Pancreas (tissue), 10 donors: ENCODE data around the gene PPP1R15A. TPM values are rescaled to one million over a fixed set of nuclear protein-coding genes. Genes with fewer than 3 reads are reported as not detected.

Experiments used
- ATAC-seq, 4 donors: fragments of 200-7000 bp; cut with Tn5 transposase; one replicate each; pipeline versions ENCODE4 v1.8.0 to v1.9.1; 2020; ENCODE audit warnings: mild to moderate bottlenecking in 4 of 4, moderate library complexity in 4 of 4
- DNase-seq, 6 donors: peaks; one replicate each; pipeline ENCODE4 v3.0.0-alpha.2; 2020
- FAIRE-seq: peaks from 2 replicates; lab custom pipeline; 2012; peaks lifted over from hg19 to GRCh38; lab: Jason Lieb, UNC
- H3K27ac ChIP-seq, 4 donors: fragments of 200-600 bp; sonication (generic); 1 replicate in 3 of 4; 2 replicates in 1 of 4; pipeline versions ENCODE4 v1.5.0 to v1.8.0; 2020
- H3K27me3 ChIP-seq, 4 donors: fragments of 200-600 bp; one replicate each; pipeline ENCODE4 v1.8.0; 2021
- H3K36me3 ChIP-seq, 3 donors: fragments of 200-600 bp; sonication (generic) in 1 of 3; one replicate each; pipeline versions ENCODE4 v1.5.0 to v1.8.0; 2020 to 2021
- H3K4me1 ChIP-seq, 3 donors: fragments of 200-600 bp; one replicate each; pipeline ENCODE4 v1.8.0; 2021
- H3K4me3 ChIP-seq, 4 donors: fragments of 200-600 bp; sonication (generic) in 2 of 4; one replicate each; pipeline versions ENCODE4 v1.5.0 to v1.8.0; 2020 to 2021
- H3K9me3 ChIP-seq, 4 donors: fragments of 200-600 bp; one replicate each; pipeline ENCODE4 v1.8.0; 2021
- whole genome bisulfite sequencing, 2 donors: extraction: QIAGEN DNeasy Blood & Tissue Kit; methylation state at CpG; one replicate each; pipeline ENCODE4 v1.1.7; 2013; 5-methylcytosine and 5-hydroxymethylcytosine counted together
- intact Hi-C, 3 donors: fragments of 100-400 bp; cut with DNase I; formaldehyde crosslinking; loops; one replicate each; pipeline versions ENCODE4 v1.11.1 to v1.14.2; 2022
- polyA plus RNA-seq, 2 donors: library from polyadenylated mRNA; stranded (reverse); fragments of 200-250 nt; gene quantifications; one replicate each; pipeline ENCODE4 v1.2.3, GENCODE V29; 2013
- total RNA-seq, 6 donors: library from RNA; stranded (reverse); fragmentation: NEBNext Ultra II Directional in 4 of 6; extraction: Animal tissue kit (Norgen Biotek cat#: 25700) in 4 of 6; gene quantifications; one replicate each; pipeline versions ENCODE4 v1.2.1 to v1.2.4, GENCODE V29; 2021 to 2023
- TF ChIP-seq, protein P1 (sequence below), 4 donors: fragments of 200-600 bp; sonication (generic) in 3 of 4; IDR thresholded peaks; one replicate each; pipeline versions ENCODE4 v1.5.0 to v1.8.0; 2021; ENCODE audit warnings: antibody characterized with exemption in 4 of 4
- donor health status: healthy with polysubstance abuse.
- donor health status: DM: no; HTN: no; CAD: no; lungs with moderate emphysema.
- donor health status: DM: no; HTN: no; CAD: no.
- donor health status: control.
- donor health status: control.
- donor health status: Bipolar disorder and iron deficiency.
- donor health status: DM: yes; HTN: yes; CAD: no.
- donor health status: DM: no; HTN: no; CAD: no.
- donor health status: DM: no; HTN: no; CAD: no.
- donor health status: DM: yes; HTN: yes; CAD: no.

Gene PPP1R15A
- total and polyA plus RNA-seq, 8 donors: 8.1 to 53.2 (median 13.9) TPM

DNA sequence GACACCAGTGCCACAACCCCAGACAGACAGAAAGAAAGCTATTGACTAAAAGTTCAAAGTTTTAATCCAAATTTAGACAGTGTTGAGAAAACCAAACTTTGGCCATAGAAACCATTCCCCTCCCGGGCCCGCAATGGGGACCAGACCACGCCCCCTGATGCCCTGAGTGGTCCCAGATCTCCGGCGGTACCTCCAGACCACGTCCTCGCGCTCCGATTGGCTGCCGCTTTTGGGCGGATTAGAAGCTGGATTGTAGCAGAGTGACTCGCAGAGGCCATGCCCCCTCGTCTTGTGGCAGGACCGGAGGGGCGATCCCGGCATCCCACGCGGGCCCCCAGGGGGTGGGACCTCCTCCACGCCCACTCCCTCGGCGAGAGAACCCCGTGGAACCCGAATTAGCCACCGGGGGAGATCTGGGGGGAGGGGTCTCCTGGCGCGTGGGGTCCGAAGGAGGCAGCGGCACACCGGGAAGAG, 35.1 kb upstream of the PPP1R15A start:
- no peaks in the 10 kb centered on the region for H3K9me3 ChIP-seq
- H3K4me3 ChIP-seq: peak overlapping the region in 1 of 4 donors; percentile 18
- intact Hi-C loops: loop anchor here in 2 of 3 donors (2.0 to 10.0 kb wide), 3 partner anchors 42 to 182 kb away; no protein-coding TSS in a partner anchor
- 39 to 45% methylated on average over 29 of the region's 29 CpGs for WGBS, 2 donors
- TF ChIP-seq, protein P1, sequence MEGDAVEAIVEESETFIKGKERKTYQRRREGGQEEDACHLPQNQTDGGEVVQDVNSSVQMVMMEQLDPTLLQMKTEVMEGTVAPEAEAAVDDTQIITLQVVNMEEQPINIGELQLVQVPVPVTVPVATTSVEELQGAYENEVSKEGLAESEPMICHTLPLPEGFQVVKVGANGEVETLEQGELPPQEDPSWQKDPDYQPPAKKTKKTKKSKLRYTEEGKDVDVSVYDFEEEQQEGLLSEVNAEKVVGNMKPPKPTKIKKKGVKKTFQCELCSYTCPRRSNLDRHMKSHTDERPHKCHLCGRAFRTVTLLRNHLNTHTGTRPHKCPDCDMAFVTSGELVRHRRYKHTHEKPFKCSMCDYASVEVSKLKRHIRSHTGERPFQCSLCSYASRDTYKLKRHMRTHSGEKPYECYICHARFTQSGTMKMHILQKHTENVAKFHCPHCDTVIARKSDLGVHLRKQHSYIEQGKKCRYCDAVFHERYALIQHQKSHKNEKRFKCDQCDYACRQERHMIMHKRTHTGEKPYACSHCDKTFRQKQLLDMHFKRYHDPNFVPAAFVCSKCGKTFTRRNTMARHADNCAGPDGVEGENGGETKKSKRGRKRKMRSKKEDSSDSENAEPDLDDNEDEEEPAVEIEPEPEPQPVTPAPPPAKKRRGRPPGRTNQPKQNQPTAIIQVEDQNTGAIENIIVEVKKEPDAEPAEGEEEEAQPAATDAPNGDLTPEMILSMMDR (IDR thresholded peaks at IDR 0.05): no peak
- no peaks in the 10 kb centered on the region for H3K27me3 ChIP-seq
- no peaks in the 10 kb centered on the region for H3K36me3 ChIP-seq
- no peak overlapping the region for H3K27ac ChIP-seq
- H3K4me1 ChIP-seq: no peaks in the 10 kb centered on the region
- ATAC-seq (peak in 3 of 4 donors; percentile 31 to 65 (median 54)), FAIRE-seq (no peak), DNase-seq (peak in 4 of 6 donors; percentile 57 to 76 (median 64))

DNA sequence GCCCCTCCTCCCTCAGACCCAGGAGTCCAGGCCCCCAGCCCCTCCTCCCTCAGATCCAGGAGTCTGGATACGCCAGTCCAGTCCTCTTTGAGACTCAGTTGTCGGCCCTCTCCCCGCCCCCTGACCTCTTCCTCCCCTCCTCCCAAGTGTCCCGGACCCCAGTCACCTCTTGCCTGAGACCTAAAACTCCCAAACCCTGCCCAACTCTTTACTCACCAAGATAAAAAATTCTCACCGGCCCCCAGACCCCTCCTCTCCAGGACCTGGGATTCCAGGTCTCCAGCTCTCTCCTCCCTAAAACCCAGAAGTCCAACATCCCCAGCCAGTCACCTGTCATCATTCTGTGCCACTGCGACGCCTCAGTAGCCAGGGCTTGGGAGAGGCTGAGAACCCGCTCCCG, 34.5 kb upstream of the PPP1R15A start:
- intact Hi-C loops: loop anchor here in 2 of 3 donors (2.0 to 10.0 kb wide), 3 partner anchors 43 to 183 kb away; no protein-coding TSS in a partner anchor
- DNase-seq: no peak
- Histone ChIP-seq H3K4me3 (no peak overlapping the region), H3K36me3 (no peaks in the 10 kb centered on the region), H3K4me1 (no peaks in the 10 kb centered on the region), H3K27ac (no peak overlapping the region), H3K27me3 (no peaks in the 10 kb centered on the region), H3K9me3 (no peaks in the 10 kb centered on the region)
- FAIRE-seq: no peak
- WGBS, 2 donors: 62 to 73% methylated on average over 9 of the region's 9 CpGs
- ATAC-seq: no peak
- TF ChIP-seq, protein P1 (IDR thresholded peaks at IDR 0.05): no peak

DNA sequence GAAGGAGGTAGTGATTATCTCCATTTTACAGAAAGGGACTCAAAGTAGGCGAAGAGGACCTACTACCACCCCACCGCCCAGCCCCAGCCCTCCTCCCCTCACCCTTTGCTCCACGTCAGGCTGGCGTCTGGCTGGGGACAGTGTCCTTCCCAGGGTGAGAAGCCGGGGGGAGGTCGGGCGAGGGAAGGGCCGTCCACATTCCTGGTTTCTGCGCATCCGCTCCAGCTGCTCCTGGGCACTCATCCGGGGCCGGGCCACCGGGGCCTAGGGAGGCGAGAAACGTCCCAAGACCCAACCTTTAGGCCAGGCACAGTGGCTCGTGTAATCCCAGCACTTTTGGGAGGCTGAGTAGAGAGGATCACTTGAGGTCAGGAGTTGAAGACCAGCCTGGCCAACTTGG, 31.2 kb upstream of the PPP1R15A start:
- DNase-seq (peak in 1 of 6 donors; percentile 54), FAIRE-seq (no peak), ATAC-seq (no peak)
- TF ChIP-seq, protein P1 (IDR thresholded peaks at IDR 0.05): no peak
- 83 to 93% methylated on average over 16 of the region's 16 CpGs for WGBS, 2 donors
- intact Hi-C loops: loop anchor here in 2 of 3 donors (10.0 kb wide), 2 partner anchors 46 to 196 kb away; partner anchors contain the start of gene CA11 (in 1 of the 2)
- Histone ChIP-seq H3K27me3 (no peaks in the 10 kb centered on the region), H3K4me3 (no peak overlapping the region), H3K27ac (no peak overlapping the region), H3K9me3 (no peaks in the 10 kb centered on the region), H3K4me1 (no peaks in the 10 kb centered on the region), H3K36me3 (no peaks in the 10 kb centered on the region)

DNA sequence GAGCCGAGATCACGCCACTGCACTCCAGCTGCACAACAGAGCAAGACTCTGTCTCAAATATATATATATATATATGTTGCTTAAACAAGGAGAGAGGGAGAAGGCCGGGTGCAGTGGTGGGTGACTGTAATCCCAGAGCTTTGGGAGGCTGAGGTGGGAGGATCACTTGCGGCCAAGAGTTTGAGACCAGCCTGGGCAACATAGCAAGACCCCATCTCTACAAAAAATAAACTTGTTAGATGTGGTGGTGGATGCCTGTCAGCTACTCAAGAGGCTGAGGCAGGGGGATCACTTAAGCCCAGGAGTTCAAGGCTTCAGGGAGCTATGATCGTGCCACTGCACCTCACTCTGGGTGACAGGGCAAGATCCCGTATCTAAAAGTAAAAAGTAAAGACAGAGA, 30.6 kb upstream of the PPP1R15A start:
- Histone ChIP-seq H3K27ac (no peak overlapping the region), H3K27me3 (no peaks in the 10 kb centered on the region), H3K4me1 (no peaks in the 10 kb centered on the region), H3K4me3 (no peak overlapping the region), H3K9me3 (no peaks in the 10 kb centered on the region), H3K36me3 (no peaks in the 10 kb centered on the region)
- no peak for ATAC-seq
- WGBS, 2 donors: 84 to 92% methylated on average over 6 of the region's 6 CpGs
- TF ChIP-seq, protein P1 (IDR thresholded peaks at IDR 0.05): no peak
- intact Hi-C loops: loop anchor here in 2 of 3 donors (10.0 kb wide), 2 partner anchors 47 to 197 kb away; partner anchors contain the start of gene CA11 (in 1 of the 2)
- FAIRE-seq: no peak
- no peak for DNase-seq

DNA sequence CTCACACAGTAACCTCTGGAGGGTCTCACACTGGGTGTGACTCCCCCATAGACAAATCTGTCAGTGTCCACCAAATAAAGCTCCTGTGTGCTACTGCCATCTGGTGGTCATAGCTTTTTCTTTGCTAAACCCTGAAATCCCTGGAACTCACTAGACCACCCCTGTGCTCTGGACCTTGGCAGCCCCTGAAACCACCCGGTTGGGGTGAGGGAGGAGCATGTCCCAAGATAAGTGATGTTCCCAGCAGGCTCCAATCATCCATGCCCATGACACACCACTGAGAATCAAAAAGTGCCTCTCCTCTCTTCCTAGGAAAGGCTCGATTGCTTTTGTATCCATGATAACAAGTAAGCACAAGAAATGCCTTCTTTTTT, 29.4 kb upstream of the PPP1R15A start:
- Histone ChIP-seq H3K9me3 (no peaks in the 10 kb centered on the region), H3K27me3 (no peaks in the 10 kb centered on the region), H3K36me3 (no peaks in the 10 kb centered on the region), H3K4me3 (no peak overlapping the region), H3K4me1 (no peaks in the 10 kb centered on the region), H3K27ac (no peak overlapping the region)
- DNase-seq (peak in 2 of 6 donors; percentile 17 to 53), FAIRE-seq (no peak), ATAC-seq (peak; percentile 59 to 81 (median 74))
- WGBS, 2 donors: 44 to 48% methylated on average over 2 of the region's 2 CpGs
- TF ChIP-seq, protein P1 (IDR thresholded peaks at IDR 0.05): peak; percentile 43 to 76 (median 69)
- intact Hi-C loops: loop anchor here in 2 of 3 donors (10.0 kb wide), 2 partner anchors 48 to 198 kb away; partner anchors contain the start of gene CA11 (in 1 of the 2)
